ENCODE results near the gene TOR1A. TPM values are rescaled to one million over a fixed set of nuclear protein-coding genes. Genes with fewer than 3 reads are reported as not detected.
A peak's percentile ranks its signal among the peaks of the same experiment; 100 is the strongest.

Gene TOR1A
- polyA plus RNA-seq (2013, experiment 1 of 2): 62.4 TPM
- 62.2 TPM for polyA plus RNA-seq (2013, experiment 2 of 2)

- Histone ChIP-seq H2BK12ac (ENCODE audit: low read length in 2 of 2) (no peak within 1 kb of the TSS), H2AFZ (ENCODE audit: low read depth, low read length) (peak within 1 kb of the TSS; percentile 39), H3K9me3 (ENCODE audit: control insufficient read depth, low read length) (no peaks in the 10 kb centered on the region), H3K27ac (ENCODE audit: low read length, poor library complexity, severe bottlenecking) (peak within 1 kb of the TSS; percentile 59), H3K27me3 (ENCODE audit: control insufficient read depth in 1 of 2, insufficient read depth in 1 of 2, low read length in 2 of 2) (no peaks in the 10 kb centered on the region), H3K14ac (ENCODE audit: low read length in 2 of 2) (peak within 1 kb of the TSS in 1 of 2 experiments; percentile 46), H4K91ac (ENCODE audit: low read length) (peak within 1 kb of the TSS; percentile 94), H3K4me3 (ENCODE audit: insufficient read depth in 1 of 2, low read depth in 1 of 2, low read length in 2 of 2) (peak within 1 kb of the TSS; percentile 81 to 82), H2BK15ac (ENCODE audit: low read depth, poor library complexity, severe bottlenecking) (peak within 1 kb of the TSS; percentile 34), H3K9ac (ENCODE audit: low read length) (peak within 1 kb of the TSS; percentile 87), H2AK5ac (ENCODE audit: low read length, severe bottlenecking) (no peak within 1 kb of the TSS), H3K79me1 (replicated peaks; ENCODE audit: low read length, poor library complexity, severe bottlenecking) (peaks cover 15% of the 10 kb centered on the region), H2BK5ac (ENCODE audit: low read depth, low read length, poor library complexity, severe bottlenecking) (no peak within 1 kb of the TSS), H3K23ac (ENCODE audit: low read length in 2 of 2) (no peak within 1 kb of the TSS), H3K18ac (ENCODE audit: low read depth in 1 of 2, low read length in 2 of 2) (peak within 1 kb of the TSS; percentile 84 to 91), H3K36me3 (ENCODE audit: control insufficient read depth in 1 of 2, insufficient read depth in 2 of 2, low read depth in 1 of 2, low read length in 2 of 2) (peaks cover 39 to 56% of the 10 kb centered on the region in 2 experiments), H3K4me1 (ENCODE audit: control insufficient read depth, insufficient read depth, low read depth, low read length) (peaks cover 6% of the 10 kb centered on the region), H4K8ac (ENCODE audit: low read length) (peak within 1 kb of the TSS; percentile 86), H3K4me2 (ENCODE audit: low read length, poor library complexity, severe bottlenecking) (peak within 1 kb of the TSS; percentile 87), H3K4ac (ENCODE audit: low read depth in 1 of 2, low read length in 2 of 2) (peak within 1 kb of the TSS; percentile 32 to 85), H2BK120ac (ENCODE audit: low read depth, low read length) (peak within 1 kb of the TSS; percentile 88)
- 6% methylated on average over 42 of the region's 47 CpGs for WGBS
- DNase-seq: peak; percentile 95
Observed at GRCh38 chr9:129823935-129824601, at the start of gene TOR1A. TSS of gene TOR1A (minus strand) at chr9:129824136. CDS start at chr9:129824085, 51 bp downstream.

GRCh38 chr9:129871046-129871445 lies 47.1 kb upstream of the TOR1A start:
- H3K14ac ChIP-seq (ENCODE audit: low read length in 2 of 2): no peak overlapping the region
- no peak overlapping the region for H3K4ac ChIP-seq (ENCODE audit: low read depth in 1 of 2, low read length in 2 of 2)
- no peak overlapping the region for H3K18ac ChIP-seq (ENCODE audit: low read depth in 1 of 2, low read length in 2 of 2)
- H3K36me3 ChIP-seq (ENCODE audit: control insufficient read depth in 1 of 2, insufficient read depth in 2 of 2, low read depth in 1 of 2, low read length in 2 of 2): peaks cover 45 to 73% of the 10 kb centered on the region in 2 experiments
- peaks cover 8% of the 10 kb centered on the region for H3K4me1 ChIP-seq (ENCODE audit: control insufficient read depth, insufficient read depth, low read depth, low read length)
- no peaks in the 10 kb centered on the region for H3K27me3 ChIP-seq (ENCODE audit: control insufficient read depth in 1 of 2, insufficient read depth in 1 of 2, low read length in 2 of 2)
- H3K4me2 ChIP-seq (ENCODE audit: low read length, poor library complexity, severe bottlenecking): no peak overlapping the region
- H2AFZ ChIP-seq (ENCODE audit: low read depth, low read length): no peak overlapping the region
- no peak overlapping the region for H2BK15ac ChIP-seq (ENCODE audit: low read depth, poor library complexity, severe bottlenecking)
- H3K23ac ChIP-seq (ENCODE audit: low read length in 2 of 2): no peak overlapping the region
- H3K9me3 ChIP-seq (ENCODE audit: control insufficient read depth, low read length): no peaks in the 10 kb centered on the region
- no peak overlapping the region for H2BK12ac ChIP-seq (ENCODE audit: low read length in 2 of 2)
- H3K79me1 ChIP-seq (replicated peaks; ENCODE audit: low read length, poor library complexity, severe bottlenecking): no peaks in the 10 kb centered on the region
- H2AK5ac ChIP-seq (ENCODE audit: low read length, severe bottlenecking): no peak overlapping the region
- no peak overlapping the region for H3K4me3 ChIP-seq (ENCODE audit: insufficient read depth in 1 of 2, low read depth in 1 of 2, low read length in 2 of 2)
- no peak overlapping the region for H3K9ac ChIP-seq (ENCODE audit: low read length)
- no peak overlapping the region for H2BK5ac ChIP-seq (ENCODE audit: low read depth, low read length, poor library complexity, severe bottlenecking)
- no peak overlapping the region for H4K8ac ChIP-seq (ENCODE audit: low read length)
- no peak for DNase-seq
- no peak overlapping the region for H4K91ac ChIP-seq (ENCODE audit: low read length)
- WGBS: 93% methylated on average over 11 of the region's 11 CpGs
- H2BK120ac ChIP-seq (ENCODE audit: low read depth, low read length): no peak overlapping the region
- H3K27ac ChIP-seq (ENCODE audit: low read length, poor library complexity, severe bottlenecking): no peak overlapping the region

GRCh38 chr9:129869585-129870501 lies 45.9 kb upstream of the TOR1A start:
- Histone ChIP-seq H3K36me3 (ENCODE audit: control insufficient read depth in 1 of 2, insufficient read depth in 2 of 2, low read depth in 1 of 2, low read length in 2 of 2) (peaks cover 45 to 71% of the 10 kb centered on the region in 2 experiments), H3K14ac (ENCODE audit: low read length in 2 of 2) (no peak overlapping the region), H2BK12ac (ENCODE audit: low read length in 2 of 2) (no peak overlapping the region), H2BK5ac (ENCODE audit: low read depth, low read length, poor library complexity, severe bottlenecking) (no peak overlapping the region), H3K27ac (ENCODE audit: low read length, poor library complexity, severe bottlenecking) (no peak overlapping the region), H2BK120ac (ENCODE audit: low read depth, low read length) (no peak overlapping the region), H3K9me3 (ENCODE audit: control insufficient read depth, low read length) (no peaks in the 10 kb centered on the region), H3K27me3 (ENCODE audit: control insufficient read depth in 1 of 2, insufficient read depth in 1 of 2, low read length in 2 of 2) (no peaks in the 10 kb centered on the region), H3K4me3 (ENCODE audit: insufficient read depth in 1 of 2, low read depth in 1 of 2, low read length in 2 of 2) (no peak overlapping the region), H3K18ac (ENCODE audit: low read depth in 1 of 2, low read length in 2 of 2) (no peak overlapping the region), H2BK15ac (ENCODE audit: low read depth, poor library complexity, severe bottlenecking) (no peak overlapping the region), H3K23ac (ENCODE audit: low read length in 2 of 2) (no peak overlapping the region), H3K4me1 (ENCODE audit: control insufficient read depth, insufficient read depth, low read depth, low read length) (peaks cover 8% of the 10 kb centered on the region), H4K8ac (ENCODE audit: low read length) (no peak overlapping the region), H3K4me2 (ENCODE audit: low read length, poor library complexity, severe bottlenecking) (no peak overlapping the region), H3K9ac (ENCODE audit: low read length) (no peak overlapping the region), H2AFZ (ENCODE audit: low read depth, low read length) (no peak overlapping the region), H3K4ac (ENCODE audit: low read depth in 1 of 2, low read length in 2 of 2) (no peak overlapping the region), H2AK5ac (ENCODE audit: low read length, severe bottlenecking) (no peak overlapping the region), H3K79me1 (replicated peaks; ENCODE audit: low read length, poor library complexity, severe bottlenecking) (no peaks in the 10 kb centered on the region), H4K91ac (ENCODE audit: low read length) (peak overlapping the region; percentile 27)
- DNase-seq: no peak
- WGBS: 95% methylated on average over 24 of the region's 24 CpGs
